Suppressor macrophage (primary cell): ENCODE results near the gene VSIG1.

Experiments
- DNase-seq, 4 experiments: peaks; one replicate each; pipeline ENCODE4 v3.0.0-alpha.2; 2020 to 2022
- total RNA-seq, 17 experiments: gene quantifications; one replicate each; lab custom pipeline; 2026; ENCODE audit warnings: mixed read lengths in 6 of 17, inconsistent platforms in 3 of 17; lab: John Stamatoyannopoulos, UW

VSIG1 gene
- 0 to 0.99 (median 0) reads per million in 17 experiments for total RNA-seq

GRCh38 chrX:108044554-108045256 is at the start of gene VSIG1:
Gene VSIG1 (plus strand): TSS chrX:108045065. CDS start chrX:108045131, 66 bp downstream.
- no peak for DNase-seq

GRCh38 chrX:107996124-107996523 is 48.7 kb upstream of the VSIG1 start:
- no peak for DNase-seq

DNA sequence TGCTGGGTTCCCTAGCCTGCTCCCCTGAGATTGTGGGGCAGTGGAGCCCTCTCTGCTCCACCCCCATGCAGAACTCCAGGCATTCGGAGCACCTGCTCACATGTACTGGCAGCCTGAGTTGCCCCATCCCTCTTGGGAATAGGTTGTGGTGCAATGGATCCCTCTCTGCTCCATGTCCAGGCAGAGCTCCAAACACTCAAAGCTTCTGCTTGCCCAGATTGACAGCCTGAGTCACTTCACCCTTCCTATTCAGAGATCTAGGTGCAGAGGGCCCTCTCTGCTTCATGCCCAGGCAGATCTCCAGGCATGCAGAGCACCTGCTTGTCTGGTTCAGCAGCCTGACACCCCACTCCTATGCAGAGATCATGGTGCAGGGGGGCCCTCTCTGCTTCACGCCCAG is 44.1 kb upstream of the VSIG1 start:
- DNase-seq, result no peak

GRCh38 chrX:108001218-108001814 is 43.5 kb upstream of the VSIG1 start:
- peak in 3 of 4 experiments; percentile 25 to 50 (median 30) for DNase-seq

DNA sequence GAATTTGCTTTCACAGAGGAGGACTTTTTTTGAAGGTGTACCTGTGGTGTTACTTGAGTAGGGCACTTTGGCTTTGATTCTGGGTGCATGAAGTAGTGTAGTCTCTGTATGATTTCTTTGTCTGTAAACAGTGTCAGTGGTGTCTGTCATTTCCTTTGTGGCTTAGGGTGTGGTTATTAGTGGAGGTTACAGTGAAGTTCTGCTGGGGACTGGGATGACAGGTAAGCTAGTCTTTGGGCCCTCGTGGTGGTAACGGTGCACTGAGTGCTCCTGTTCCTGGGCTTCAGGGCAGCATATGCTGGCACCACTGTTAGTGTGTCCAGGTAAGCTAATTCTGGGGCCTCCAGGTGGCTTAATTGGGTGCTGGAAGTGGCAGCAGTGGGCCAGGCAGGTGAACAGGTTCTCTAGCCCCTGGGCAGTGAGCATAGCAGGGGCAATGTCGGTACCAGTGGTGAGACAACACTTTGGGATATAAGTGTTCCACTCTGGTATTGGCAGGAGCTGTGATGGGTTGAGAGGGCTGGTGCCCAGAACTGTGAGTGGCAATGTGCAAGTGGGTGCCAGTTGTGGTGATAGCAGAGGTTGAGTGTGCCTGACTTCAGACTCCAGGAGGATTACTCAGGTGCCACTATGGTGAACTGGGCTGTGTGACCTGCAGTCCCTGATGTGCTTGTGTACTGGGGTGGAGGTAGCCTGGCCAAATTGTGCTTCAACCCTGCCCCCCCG is 26.0 kb upstream of the VSIG1 start:
- no peak for DNase-seq

GRCh38 chrX:108019382-108019875 is 25.4 kb upstream of the VSIG1 start:
- no peak for DNase-seq

DNA sequence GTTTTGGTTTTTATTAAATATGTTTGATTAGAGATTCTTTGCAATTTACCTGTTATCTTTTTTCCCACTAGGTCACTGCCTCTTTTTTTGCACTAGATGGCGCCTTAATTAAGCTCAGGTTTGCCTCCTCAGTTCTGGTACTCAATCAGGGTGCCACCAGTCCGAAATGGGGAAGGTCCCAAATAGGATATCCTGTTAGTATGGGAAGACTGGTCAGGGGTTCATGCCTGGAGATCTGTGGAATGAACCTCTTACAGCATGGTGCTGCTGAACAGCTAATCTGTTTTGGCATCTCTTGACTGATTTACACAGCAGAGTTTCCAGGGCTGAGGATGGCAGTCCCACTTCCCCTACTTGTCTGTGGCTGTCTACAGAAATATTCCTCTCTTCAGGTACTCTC is 24.2 kb upstream of the VSIG1 start:
- DNase-seq, result peak in 3 of 4 experiments; percentile 23 to 32 (median 25)

GRCh38 chrX:108022491-108023089 is 22.3 kb upstream of the VSIG1 start:
- DNase-seq, result no peak

DNA sequence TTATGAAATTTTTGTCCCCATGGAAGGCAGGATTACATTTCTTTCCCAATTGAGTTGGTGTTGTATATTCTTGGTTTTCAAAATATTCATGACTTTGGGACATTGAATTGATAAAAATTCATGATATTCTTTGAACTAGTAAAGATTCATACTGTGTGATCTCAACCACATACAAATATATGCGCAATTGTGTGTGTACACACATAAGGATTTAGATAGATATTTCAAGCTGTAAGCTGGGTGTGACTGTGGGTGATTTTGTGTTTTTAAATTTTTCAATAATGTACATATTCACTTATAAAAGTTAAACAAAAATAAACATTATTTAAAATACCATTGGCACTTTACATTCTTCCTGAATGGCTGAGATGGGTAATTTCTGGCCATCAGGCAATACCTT is 19.5 kb upstream of the VSIG1 start:
- no peak for DNase-seq

- no peak for DNase-seq
These were observed 18.8 kb upstream of the VSIG1 start for GRCh38 chrX:108025954-108026600.

DNA sequence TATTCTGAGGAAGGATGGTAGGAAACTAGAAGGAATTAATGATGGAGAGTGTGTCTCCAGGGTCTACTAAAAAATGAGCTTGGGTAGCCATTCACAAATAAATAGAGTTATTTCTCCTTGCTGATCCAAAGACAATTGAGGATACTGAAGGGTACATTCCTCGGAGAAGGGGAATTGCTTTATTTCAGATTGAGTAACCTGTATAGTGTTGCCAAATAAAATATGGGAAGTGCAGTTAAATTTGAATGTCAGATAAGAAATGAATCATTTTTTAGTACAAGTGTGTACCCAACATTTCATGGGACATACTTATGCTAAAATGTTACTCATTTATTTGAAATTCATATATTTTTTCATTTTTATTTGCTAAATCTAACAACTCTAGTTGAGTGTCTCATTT is 16.0 kb upstream of the VSIG1 start:
- peak in 2 of 4 experiments; percentile 28 to 31 for DNase-seq

GRCh38 chrX:108029928-108030711 is 14.7 kb upstream of the VSIG1 start:
- DNase-seq, result no peak

GRCh38 chrX:108032944-108033343 is 11.9 kb upstream of the VSIG1 start:
- no peak for DNase-seq

- DNase-seq, result no peak
These were observed 11.0 kb upstream of the VSIG1 start for GRCh38 chrX:108033890-108034289.

DNA sequence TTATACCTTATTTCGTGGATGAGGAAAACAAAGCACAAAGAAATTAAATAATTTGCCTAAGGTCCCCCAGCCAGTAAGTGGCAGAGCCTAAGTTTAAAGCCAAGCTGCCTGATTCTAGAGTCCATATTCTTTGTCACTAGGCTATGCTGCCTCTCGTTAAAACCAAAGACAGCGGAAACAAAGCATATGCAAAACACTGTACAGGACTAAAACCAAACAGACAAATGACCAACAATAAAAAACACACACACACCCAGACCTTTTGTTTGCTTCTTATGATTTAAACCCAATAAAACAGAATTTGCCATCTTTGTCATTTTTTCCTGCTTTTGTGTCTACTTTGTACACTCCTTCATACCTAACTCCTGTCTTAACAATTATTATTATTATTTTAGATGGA is 10.1 kb upstream of the VSIG1 start:
- DNase-seq, result no peak

DNA sequence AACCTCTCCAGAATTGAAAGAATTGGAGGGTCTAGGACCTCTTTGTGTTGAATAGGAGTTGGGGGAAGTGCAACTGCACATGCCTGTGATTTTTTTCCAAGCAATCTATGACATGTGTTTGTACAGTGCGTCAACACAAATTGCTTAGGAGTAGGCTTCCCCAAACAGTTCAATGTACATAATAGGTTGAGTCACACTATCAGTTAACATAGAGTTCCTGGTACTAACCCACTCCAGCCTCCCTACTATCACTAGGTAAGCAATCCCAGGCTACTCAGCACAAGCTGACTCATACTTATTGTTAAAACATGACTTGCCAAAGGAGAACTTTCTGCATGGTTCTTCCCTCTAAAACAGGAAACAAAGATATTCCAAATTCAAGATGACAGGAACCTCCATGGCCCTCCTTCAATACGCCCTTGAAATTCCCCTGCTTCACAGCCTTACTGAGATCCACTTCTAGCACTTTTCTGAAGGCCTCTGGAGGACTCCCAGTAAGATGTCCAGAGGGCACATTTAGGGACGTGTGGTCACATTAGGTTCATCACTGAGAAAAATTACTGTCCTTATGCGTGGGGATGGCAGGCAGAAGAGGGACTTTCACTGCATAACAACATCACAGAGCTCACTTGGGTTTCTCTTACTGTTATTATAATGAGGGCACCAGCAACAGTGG is 8.4 kb upstream of the VSIG1 start:
- DNase-seq, result peak; percentile 28 to 79 (median 53)

GRCh38 chrX:108049649-108050048 is 4.8 kb downstream of the VSIG1 start:
- no peak for DNase-seq

DNA sequence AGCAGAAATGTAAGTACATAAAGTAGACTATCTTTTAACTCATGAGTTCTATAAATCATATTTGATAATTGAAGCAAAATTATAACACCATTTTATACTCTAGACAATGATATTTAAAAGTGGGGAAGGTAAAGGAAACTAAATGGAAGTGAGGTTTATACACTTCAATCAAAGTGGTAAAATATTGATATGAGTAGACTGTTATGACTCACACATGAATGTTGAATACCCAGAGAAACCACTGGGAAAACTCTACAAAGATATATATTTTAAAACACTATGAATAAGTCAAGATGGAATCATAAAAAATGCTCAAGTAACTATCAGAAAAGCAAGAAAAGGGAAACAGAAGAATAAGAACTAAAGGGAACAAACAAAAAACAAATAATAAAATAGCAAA is 8.4 kb downstream of the VSIG1 start:
- no peak for DNase-seq

DNA sequence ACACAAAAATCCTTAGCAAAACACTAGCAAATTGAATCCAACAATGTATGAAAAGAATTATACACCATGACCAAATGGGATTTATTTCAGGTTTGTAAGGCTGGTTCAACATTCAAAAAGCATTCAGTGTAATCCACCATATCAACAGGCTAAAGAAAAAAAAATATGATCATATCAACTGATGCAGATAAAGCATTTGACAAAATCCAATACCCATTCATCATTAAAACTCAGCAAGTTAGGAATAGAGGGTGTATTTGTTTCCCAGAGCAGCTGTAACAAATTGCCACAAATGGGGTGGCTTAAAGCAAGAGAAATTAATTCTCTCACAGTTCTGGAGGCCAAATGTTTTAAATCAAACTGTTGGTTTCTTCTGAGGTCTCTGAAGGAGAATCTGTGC is 10.7 kb downstream of the VSIG1 start:
- DNase-seq, result no peak

DNA sequence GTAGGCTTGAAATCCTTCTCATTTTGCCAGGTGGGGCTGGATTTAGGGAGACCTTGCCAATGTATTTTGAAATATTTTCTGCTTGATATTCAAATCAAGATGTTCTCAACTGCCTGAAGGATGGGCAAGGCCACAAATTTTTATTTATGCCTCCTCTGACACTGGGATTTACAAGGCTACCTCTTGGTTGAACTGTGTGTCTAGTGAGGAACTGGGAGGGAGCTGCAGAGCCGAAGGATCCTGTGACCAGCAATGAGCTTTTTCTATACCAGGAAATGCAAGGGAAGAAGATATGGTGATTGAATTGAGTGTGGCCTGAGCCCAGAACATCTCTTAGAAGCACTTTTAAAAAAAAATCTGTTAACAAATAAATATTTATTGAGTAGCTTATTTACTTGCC is 14.9 kb downstream of the VSIG1 start:
- DNase-seq, result no peak

GRCh38 chrX:108064001-108064400 is 19.1 kb downstream of the VSIG1 start:
- no peak for DNase-seq
